HepG2 (cell line): ENCODE results near the gene GSS. TPM values are rescaled to one million over a fixed set of nuclear protein-coding genes. Genes with fewer than 3 reads are reported as not detected.
A peak's percentile ranks its signal among the peaks of the same experiment; 100 is the strongest.

ENCODE experiments used
- ATAC-seq: fragments of 200-7000 bp; cut with Tn5 transposase; 3 replicates; pipeline ENCODE4 v1.9.1; 2020; ENCODE audit warnings: mild to moderate bottlenecking, moderate library complexity
- BruUV-seq: library from RNA; stranded (reverse); fragments of 400-500 nt; replicated peaks from 2 replicates; lab custom pipeline; 2021; lab: Mats Ljungman, UMichigan
- CTCF ChIA-PET: fragments of 300-600 bp; formaldehyde crosslinking; extraction: SDS; loops from one replicate; lab custom pipeline; 2021; ENCODE audit warnings: low total read pairs, inconsistent platforms, low intra/inter-chr PET ratio; lab: Yijun Ruan, JAX
- POLR2A ChIA-PET: fragments of 350-600 bp; sonication (Branson Sonifier 250); formaldehyde crosslinking; loops from one replicate; lab custom pipeline; 2020; ENCODE audit warnings: antibody characterized with exemption, inconsistent platforms; lab: Yijun Ruan, JAX
- DNase-seq: peaks from one replicate; pipeline ENCODE4 v3.0.0-alpha.2; 2015; ENCODE audit warnings: low spot score
- FAIRE-seq: peaks from 3 replicates; lab custom pipeline; 2011; peaks lifted over from hg19 to GRCh38; lab: Jason Lieb, UNC
- H2AFZ ChIP-seq: one replicate; pipeline ENCODE4 v1.6.1; 2011; ENCODE audit warnings: low read length, inconsistent platforms
- H3K27ac ChIP-seq: fragments of 300-600 bp; 3 replicates; pipeline ENCODE4 v1.8.0; 2011; ENCODE audit warnings: mixed run types, mild to moderate bottlenecking, mixed read lengths, low read length, inconsistent platforms; ENCODE audit not compliant: insufficient read depth; ENCODE audit errors: extremely low read length
- H3K27me3 ChIP-seq, 2 experiments: fragments of 200-600 bp in 1 of 2; 2 replicates in 1 of 2; 3 replicates in 1 of 2; pipeline versions ENCODE4 v1.6.0 to v1.8.0; 2011; ENCODE audit warnings: low read length in 2 of 2, mild to moderate bottlenecking in 2 of 2, moderate library complexity in 2 of 2, inconsistent platforms in 1 of 2; ENCODE audit not compliant: insufficient read depth in 2 of 2, control insufficient read depth in 1 of 2
- H3K36me3 ChIP-seq, 2 experiments: fragments of 200-600 bp in 1 of 2; replicated peaks in 1 of 2; 2 replicates in 1 of 2; 3 replicates in 1 of 2; pipeline versions ENCODE4 v1.5.1 to v1.8.0; 2011; ENCODE audit warnings: low read length in 2 of 2, inconsistent platforms in 1 of 2; ENCODE audit not compliant: insufficient read depth in 2 of 2, control insufficient read depth in 1 of 2
- H3K4me1 ChIP-seq: 2 replicates; pipeline ENCODE4 v1.5.1; 2012; ENCODE audit warnings: low read length, inconsistent platforms; ENCODE audit not compliant: insufficient read depth
- H3K4me2 ChIP-seq: 2 replicates; pipeline ENCODE4 v1.6.0; 2011; ENCODE audit warnings: low read depth, low read length, inconsistent platforms
- H3K4me3 ChIP-seq, 3 experiments: fragments of 200-600 bp in 1 of 3; sonication (generic), shearing (Covaris generic) in 1 of 3; replicated peaks in 1 of 3; 2 replicates each; pipeline ENCODE4 v1.5.1; 2011 to 2016; ENCODE audit warnings: low read length in 3 of 3, inconsistent platforms in 2 of 3, low read depth in 2 of 3, mild to moderate bottlenecking in 2 of 3, control low read depth in 1 of 3, mixed read lengths in 1 of 3; ENCODE audit not compliant: insufficient read depth in 1 of 3
- H3K79me2 ChIP-seq: one replicate; pipeline ENCODE4 v1.6.1; 2011; ENCODE audit warnings: low read length, inconsistent platforms; ENCODE audit not compliant: insufficient read depth
- H3K9ac ChIP-seq: 2 replicates; pipeline ENCODE4 v1.6.0; 2011; ENCODE audit warnings: mild to moderate bottlenecking, low read depth, low read length, inconsistent platforms; ENCODE audit not compliant: insufficient read depth
- H3K9me3 ChIP-seq: 2 replicates; pipeline ENCODE4 v1.5.1; 2012; ENCODE audit warnings: mild to moderate bottlenecking, low read length
- H4K20me1 ChIP-seq: 2 replicates; pipeline ENCODE4 v1.6.0; 2011; ENCODE audit warnings: inconsistent platforms, mild to moderate bottlenecking, low read length, moderate library complexity; ENCODE audit not compliant: insufficient read depth
- AHDC1 ChIP-seq: sonication (generic); formaldehyde crosslinking; IDR thresholded peaks from 2 replicates; pipeline ENCODE4 v1.5.1; 2020; ENCODE audit warnings: mild to moderate bottlenecking, missing genetic modification reagents, borderline replicate concordance
- AKAP8 ChIP-seq: sonication (generic); formaldehyde crosslinking; IDR thresholded peaks from 2 replicates; pipeline ENCODE4 v1.5.1; 2020; ENCODE audit warnings: mild to moderate bottlenecking, missing genetic modification reagents
- ATF7-NPFF ChIP-seq: sonication (generic); formaldehyde crosslinking; IDR thresholded peaks from 2 replicates; pipeline ENCODE4 v1.8.1; 2023; ENCODE audit warnings: mild to moderate bottlenecking, low read depth, missing genetic modification reagents, moderate library complexity
- FOSL2 ChIP-seq: sonication (generic); formaldehyde crosslinking; IDR thresholded peaks from 2 replicates; pipeline ENCODE4 v1.4.0; 2020; ENCODE audit warnings: missing genetic modification reagents
- FOXA1 ChIP-seq, 2 experiments: fragments of 450-650 bp in 1 of 2; sonication (generic) in 1 of 2; formaldehyde crosslinking in 1 of 2; IDR thresholded peaks; 2 replicates each; pipeline versions ENCODE4 v1.4.0 to v1.6.1; 2016 to 2020; ENCODE audit warnings: missing genetic modification reagents in 1 of 2
- HNF4A ChIP-seq: sonication (generic); formaldehyde crosslinking; IDR thresholded peaks from 2 replicates; pipeline ENCODE4 v1.4.0; 2020; ENCODE audit warnings: missing genetic modification reagents
- MBNL3 ChIP-seq: fragments of 250-450 bp; sonication (Bioruptor Pico); conservative IDR thresholded peaks from 2 replicates; pipeline ENCODE4 v1.8.0; 2022; ENCODE audit warnings: mild to moderate bottlenecking, inconsistent platforms
- NFE2L2 ChIP-seq: fragments of 150-350 bp; IDR thresholded peaks from 2 replicates; pipeline ENCODE4 v1.6.1; 2014; ENCODE audit warnings: low read length
- PAXIP1 ChIP-seq: sonication (generic); formaldehyde crosslinking; conservative IDR thresholded peaks from 2 replicates; pipeline ENCODE4 v1.4.0; 2020; ENCODE audit warnings: mild to moderate bottlenecking, missing genetic modification reagents, moderate library complexity
- SALL1 ChIP-seq: sonication (generic); formaldehyde crosslinking; IDR thresholded peaks from 2 replicates; pipeline ENCODE4 v1.8.0; 2022; ENCODE audit warnings: mild to moderate bottlenecking, missing genetic modification reagents
- TEAD3 ChIP-seq: optimal IDR thresholded peaks from 2 replicates; pipeline ENCODE3; 2016; ENCODE audit warnings: borderline replicate concordance
- ZBTB7A ChIP-seq: sonication (generic); formaldehyde crosslinking; IDR thresholded peaks from 2 replicates; pipeline ENCODE4 v1.8.0; 2022; ENCODE audit warnings: mild to moderate bottlenecking, missing genetic modification reagents
- ZFX ChIP-seq: sonication (generic); formaldehyde crosslinking; IDR thresholded peaks from 2 replicates; pipeline ENCODE4 v1.4.0; 2020; ENCODE audit warnings: mild to moderate bottlenecking, low read depth, missing genetic modification reagents, moderate library complexity
- WGBS: methylation state at CpG from one replicate; pipeline ENCODE4 v1.1.6; 2017; ENCODE audit warnings: low lambda C conversion rate; 5-methylcytosine and 5-hydroxymethylcytosine counted together
- in situ Hi-C: cut with HindIII; loops from 2 replicates; pipeline ENCODE4 v1.10.0; 2017; ENCODE audit warnings: low pct_unique_long_range_greater_than_20kb; ENCODE audit not compliant: extremely low pct_ligation_motif_present
- intact Hi-C: fragments of 100-400 bp; cut with micrococcal nuclease; formaldehyde crosslinking; loops from one replicate; pipeline ENCODE4 v1.10.0; 2022; ENCODE audit not compliant: unreplicated experiment
- polyA plus RNA-seq, 8 experiments: library from polyadenylated mRNA; depleted of rRNA in 3 of 8; stranded (reverse) in 7 of 8; unstranded in 1 of 8; fragments of >200 nt; fragmentation: Illumina TruSeq in 4 of 8; extraction: Trizol in 4 of 8; gene quantifications; 2 replicates each; pipeline versions ENCODE4 v1.2.1 to v1.2.3, GENCODE V29; 2011 to 2016; ENCODE audit warnings: low read depth in 4 of 8, missing spikeins in 1 of 8, mixed read lengths in 1 of 8; ENCODE audit not compliant: insufficient read depth in 1 of 8
- total RNA-seq, 5 experiments: library from RNA; depleted of rRNA; stranded (reverse); fragments of >200 nt; fragmentation: Illumina TruSeq; extraction: Trizol; gene quantifications; 2 replicates each; pipeline ENCODE4 v1.2.3, GENCODE V29; 2016; ENCODE audit warnings: low read depth in 1 of 5
- TF ChIP-seq, protein P1 (sequence below): IDR thresholded peaks from 2 replicates; pipeline ENCODE4 v1.6.1; 2012; ENCODE audit warnings: low read depth, low read length, improper control_type of control experiment

The GSS gene
- total and polyA plus RNA-seq, 2 of the 13 experiments (the other 11 are each of a cell fraction or from before 2014, with no cell fraction given): 80.1 to 102 TPM

GRCh38 chr20:34946661-34947060, 8.9 kb downstream of the GSS start:
- Histone ChIP-seq H4K20me1 (no peaks in the 10 kb centered on the region), H3K4me2 (no peak overlapping the region), H3K4me1 (peaks cover 22% of the 10 kb centered on the region), H3K27ac (peak overlapping the region; percentile 17), H3K79me2 (no peaks in the 10 kb centered on the region), H3K4me3 (no peak overlapping the region), H2AFZ (no peak overlapping the region), H3K36me3 (peaks cover 15 to 51% of the 10 kb centered on the region in 2 experiments), H3K27me3 (no peaks in the 10 kb centered on the region), H3K9me3 (no peaks in the 10 kb centered on the region), H3K9ac (no peak overlapping the region)
- BruUV-seq: no TSS peak
- in situ Hi-C loops (no loop called here), intact Hi-C loops (no loop called here)
- FAIRE-seq (peak; percentile 56), DNase-seq (peak; percentile 58), ATAC-seq (peak; percentile 61)
- ChIA-PET CTCF (no interaction called here), POLR2A (interaction anchor here (0.8 to 1.5 kb wide), 3 partner anchors 8 to 9 kb away, joined by 3 to 6 read pairs (median 3); partner anchors contain the start of genes GSS and MYH7B)
- 77% methylated on average over 3 of the region's 3 CpGs for WGBS
- no peak for TF ChIP-seq FOXA1 (IDR thresholded peaks at IDR 0.05)
- TF ChIP-seq FOXA1 (CRISPR knock-in tag; IDR thresholded peaks at IDR 0.05): no peak
- TF ChIP-seq SALL1 (CRISPR knock-in tag): no peak
- 0 out of 2 replicates have a peak, but pooled peaks have one; percentile 4 for TF ChIP-seq FOSL2 (CRISPR knock-in tag)
- TF ChIP-seq NFE2L2: peak; percentile 3; the same call in 1 of the 2 replicates
- TF ChIP-seq, protein P1, sequence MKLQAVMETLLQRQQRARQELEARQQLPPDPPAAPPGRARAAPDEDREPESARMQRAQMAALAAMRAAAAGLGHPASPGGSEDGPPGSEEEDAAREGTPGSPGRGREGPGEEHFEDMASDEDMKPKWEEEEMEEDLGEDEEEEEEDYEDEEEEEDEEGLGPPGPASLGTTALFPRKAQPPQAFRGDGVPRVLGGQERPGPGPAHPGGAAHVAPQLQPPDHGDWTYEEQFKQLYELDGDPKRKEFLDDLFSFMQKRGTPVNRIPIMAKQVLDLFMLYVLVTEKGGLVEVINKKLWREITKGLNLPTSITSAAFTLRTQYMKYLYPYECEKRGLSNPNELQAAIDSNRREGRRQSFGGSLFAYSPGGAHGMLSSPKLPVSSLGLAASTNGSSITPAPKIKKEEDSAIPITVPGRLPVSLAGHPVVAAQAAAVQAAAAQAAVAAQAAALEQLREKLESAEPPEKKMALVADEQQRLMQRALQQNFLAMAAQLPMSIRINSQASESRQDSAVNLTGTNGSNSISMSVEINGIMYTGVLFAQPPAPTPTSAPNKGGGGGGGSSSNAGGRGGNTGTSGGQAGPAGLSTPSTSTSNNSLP: 0 out of 2 replicates have a peak, but pooled peaks have one; percentile 20
- peak; percentile 89 for TF ChIP-seq TEAD3
- TF ChIP-seq ZFX (CRISPR knock-in tag): peak; percentile 31; the same call in 1 of the 2 replicates
- TF ChIP-seq AKAP8: no peak
- TF ChIP-seq ZBTB7A: peak; percentile 37; the same call in 1 of the 2 replicates
- peak; percentile 21; the same call in 1 of the 2 replicates for TF ChIP-seq HNF4A (CRISPR knock-in tag)
- TF ChIP-seq ATF7-NPFF (CRISPR knock-in tag): no peak
- 0 out of 2 replicates have a peak, but pooled peaks have one; percentile 22 for TF ChIP-seq AHDC1 (CRISPR knock-in tag)
- peak; percentile 53; the same call in 1 of the 2 replicates for TF ChIP-seq PAXIP1 (CRISPR knock-in tag)
- no peak for TF ChIP-seq MBNL3
